ENCODE measurements around the gene TSHZ2.

DNA sequence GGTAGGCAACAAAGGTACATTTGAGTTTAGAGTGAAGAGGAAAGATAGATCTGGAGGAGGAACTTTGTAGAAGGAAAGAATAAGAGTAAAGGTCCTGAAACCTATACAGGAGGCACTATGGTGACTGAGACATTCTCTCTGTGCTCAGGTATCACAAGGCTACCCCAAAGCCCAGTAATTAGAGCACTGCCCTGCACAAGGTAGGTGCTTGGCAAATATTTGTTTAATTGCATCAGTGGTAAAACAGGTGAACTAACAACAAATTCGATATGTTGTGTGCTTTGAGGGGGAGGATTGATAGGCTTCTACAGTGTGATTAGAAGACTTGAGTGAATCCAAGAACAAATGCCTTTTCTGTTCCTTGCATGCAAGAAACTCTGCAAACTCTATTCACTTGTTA is 6.8 kb upstream of the TSHZ2 start:
- no peak for TF ChIP-seq TAF1 (IDR thresholded peaks at IDR 0.05; ENCODE audit: borderline replicate concordance, low read depth, low read length)
- no peak for TF ChIP-seq POLR2A (IDR thresholded peaks at IDR 0.05; ENCODE audit: low read depth, low read length)
- TF ChIP-seq POLR2AphosphoS5 (IDR thresholded peaks at IDR 0.05; ENCODE audit: low read depth, low read length): no peak

All from GM12892 (cell line).